Measurements from ENCODE around the gene TMEM270.

GRCh38 chr7:73887762-73888161 lies 26.8 kb downstream of the TMEM270 start:
- TF ChIP-seq CTCF (IDR thresholded peaks at IDR 0.05) (no peak), POLR2A (IDR thresholded peaks at IDR 0.05; ENCODE audit: low read depth) (no peak)

All from esophagus muscularis mucosa (tissue), 3 donors.